ENCODE measurements around the gene PDGFA. TPM values are rescaled to one million over a fixed set of nuclear protein-coding genes. Genes with fewer than 3 reads are reported as not detected.

The PDGFA gene
- total RNA-seq, 1 experiment from 2014 or later, result 129 TPM

GRCh38 chr7:494259-494687 lies 25.4 kb downstream of the PDGFA start (continued):
- TF ChIP-seq PRDM15 (CRISPR knock-in tag; IDR thresholded peaks at IDR 0.05) (no peak), MAX (CRISPR knock-in tag; IDR thresholded peaks at IDR 0.05) (no peak), IRF2 (CRISPR knock-in tag; IDR thresholded peaks at IDR 0.05; ENCODE audit: borderline replicate concordance, low read depth) (no peak)

GRCh38 chr7:493661-494251 lies 25.9 kb downstream of the PDGFA start:
- peaks cover 8% of the 10 kb centered on the region for H3K9me3 Mint-ChIP-seq
- TF ChIP-seq IRF1 (CRISPR knock-in tag; IDR thresholded peaks at IDR 0.05), result no peak
- no peak for TF ChIP-seq ZNF263 (CRISPR knock-in tag; IDR thresholded peaks at IDR 0.05; ENCODE audit: low read depth)
- TF ChIP-seq ZNF232 (CRISPR knock-in tag; IDR thresholded peaks at IDR 0.05), result no peak
- no peak for TF ChIP-seq SMAD3 (CRISPR knock-in tag; IDR thresholded peaks at IDR 0.05; ENCODE audit: borderline replicate concordance)
- no peak for TF ChIP-seq CREM (CRISPR knock-in tag; IDR thresholded peaks at IDR 0.05)
- no peak for TF ChIP-seq AR (CRISPR knock-in tag; IDR thresholded peaks at IDR 0.05)
- no peak for TF ChIP-seq MYBL2 (CRISPR knock-in tag; IDR thresholded peaks at IDR 0.05)
- no peak for TF ChIP-seq ELF4 (CRISPR knock-in tag; IDR thresholded peaks at IDR 0.05; ENCODE audit: low read depth)
- TF ChIP-seq ZNF396 (CRISPR knock-in tag; IDR thresholded peaks at IDR 0.05; ENCODE audit: borderline replicate concordance), result no peak
- TF ChIP-seq STAT6 (CRISPR knock-in tag; conservative IDR thresholded peaks at IDR 0.05; ENCODE audit: low read depth), result no peak
- no peak for TF ChIP-seq MLX (CRISPR knock-in tag; IDR thresholded peaks at IDR 0.05)
- TF ChIP-seq ESRRA (CRISPR knock-in tag; IDR thresholded peaks at IDR 0.05; ENCODE audit: borderline replicate concordance), result no peak
- H3K4me1 Mint-ChIP-seq, result peaks cover 20% of the 10 kb centered on the region
- H3K4me3 Mint-ChIP-seq, result no peak overlapping the region
- POLR2A ChIA-PET, result no interaction called here
- peaks cover 20% of the 10 kb centered on the region for H3K36me3 Mint-ChIP-seq
- H3K27me3 Mint-ChIP-seq (ENCODE audit: low read depth), result no peaks in the 10 kb centered on the region; the same call in 1 of the 2 replicates
- H3K27ac Mint-ChIP-seq, result no peak overlapping the region
- CTCF ChIA-PET, result no interaction called here
- ATAC-seq (no peak), DNase-seq (ENCODE audit: low spot score) (peak; percentile 7)
